DND-41 (cell line): ENCODE results near the gene DNAJB7.

Experiments used
- ATAC-seq: fragments of 200-7000 bp; cut with Tn5 transposase; 3 replicates; pipeline ENCODE4 v1.9.1; 2021; ENCODE audit warnings: low read depth; ENCODE audit not compliant: insufficient read depth
- DNase-seq: peaks from one replicate; pipeline ENCODE4 v3.0.0-alpha.2; 2020
- H2AFZ ChIP-seq: 2 replicates; pipeline ENCODE4 v1.6.0; 2012; ENCODE audit warnings: low read depth, low read length
- H3K27ac ChIP-seq: 2 replicates; pipeline ENCODE4 v1.5.1; 2012; ENCODE audit warnings: low read length, inconsistent platforms
- H3K27me3 ChIP-seq: fragments of 200-600 bp; sonication (generic); 2 replicates; pipeline ENCODE4 v1.6.0; 2012; ENCODE audit warnings: low read length, mild to moderate bottlenecking, inconsistent platforms; ENCODE audit not compliant: insufficient read depth, poor library complexity
- H3K36me3 ChIP-seq: 2 replicates; pipeline ENCODE4 v1.5.1; 2012; ENCODE audit warnings: low read length, inconsistent platforms; ENCODE audit not compliant: insufficient read depth
- H3K4me1 ChIP-seq: 2 replicates; pipeline ENCODE4 v1.5.1; 2012; ENCODE audit warnings: mild to moderate bottlenecking, low read length; ENCODE audit not compliant: insufficient read depth
- H3K4me2 ChIP-seq: 2 replicates; pipeline ENCODE4 v1.6.0; 2012; ENCODE audit warnings: mild to moderate bottlenecking, moderate library complexity, low read length, inconsistent platforms; ENCODE audit not compliant: insufficient read depth
- H3K4me3 ChIP-seq, 2 experiments: fragments of 200-600 bp in 1 of 2; shearing (Covaris generic) in 1 of 2; 2 replicates each; pipeline ENCODE4 v1.5.1; 2012 to 2016; ENCODE audit warnings: inconsistent platforms in 2 of 2, low read length in 2 of 2, mild to moderate bottlenecking in 2 of 2, low read depth in 1 of 2, moderate library complexity in 1 of 2
- H3K79me2 ChIP-seq: 2 replicates; pipeline ENCODE4 v1.6.0; 2012; ENCODE audit warnings: low read length, inconsistent platforms; ENCODE audit not compliant: insufficient read depth
- H3K9ac ChIP-seq: 2 replicates; pipeline ENCODE4 v1.6.0; 2012; ENCODE audit warnings: low read depth, mild to moderate bottlenecking, inconsistent platforms, low read length, moderate library complexity
- H3K9me3 ChIP-seq: 2 replicates; pipeline ENCODE4 v1.5.1; 2012; ENCODE audit warnings: low read length, moderate library complexity, mild to moderate bottlenecking, inconsistent platforms; ENCODE audit not compliant: insufficient read depth, severe bottlenecking
- H4K20me1 ChIP-seq: 2 replicates; pipeline ENCODE4 v1.6.0; 2012; ENCODE audit warnings: low read length; ENCODE audit not compliant: insufficient read depth
- EZH2 ChIP-seq: IDR thresholded peaks from 3 replicates; pipeline ENCODE4 v1.6.1; 2012; ENCODE audit warnings: borderline replicate concordance, low read depth, mild to moderate bottlenecking, moderate library complexity, low read length, inconsistent platforms; ENCODE audit not compliant: severe bottlenecking
- TF ChIP-seq, protein P1 (sequence below): IDR thresholded peaks from 2 replicates; pipeline ENCODE4 v1.5.1; 2012; ENCODE audit warnings: borderline replicate concordance, low read length, moderate library complexity, mild to moderate bottlenecking; ENCODE audit not compliant: poor library complexity, severe bottlenecking; ENCODE audit errors: extremely low read depth

The DNAJB7 gene

DNA sequence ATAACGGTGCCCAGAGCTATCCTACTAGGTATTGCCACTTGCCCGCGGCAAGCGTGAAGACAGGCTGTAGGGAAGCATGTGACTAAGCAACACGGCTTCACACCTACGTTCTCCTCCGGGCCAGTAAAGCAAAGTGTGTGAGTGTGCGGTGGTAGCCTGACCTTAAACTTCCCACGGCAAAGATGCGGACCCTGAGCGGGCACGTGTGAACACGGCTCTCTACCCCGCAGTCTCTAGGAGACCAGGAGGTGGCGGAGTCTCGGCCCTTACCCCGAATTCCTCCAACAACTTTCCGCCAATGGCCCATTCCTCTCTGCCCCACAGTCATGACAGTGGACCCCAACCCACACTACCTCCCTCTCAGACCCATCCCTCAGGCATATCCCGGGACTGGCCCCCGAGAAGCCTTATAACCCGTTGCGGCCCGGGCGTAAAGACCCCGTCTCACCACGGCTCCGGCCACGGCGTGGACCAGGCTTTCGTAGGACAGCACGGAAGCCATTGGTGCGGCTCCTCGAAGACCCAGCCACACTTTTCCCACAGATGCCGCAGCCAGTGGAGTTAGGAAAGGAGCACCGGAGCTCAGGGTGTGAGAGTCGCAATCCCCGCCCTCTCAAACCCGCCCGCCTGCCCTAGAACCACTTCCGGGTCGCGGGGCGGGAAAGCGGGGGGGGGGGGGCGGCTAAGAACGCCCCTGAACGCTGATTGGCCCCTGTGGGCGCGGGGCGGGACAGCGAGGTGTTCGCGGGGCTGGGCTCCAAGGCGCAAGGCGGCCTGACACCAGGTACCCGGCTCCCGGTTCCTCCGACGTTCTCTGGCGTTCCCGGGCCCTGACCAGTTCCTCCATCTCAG is 42.9 kb downstream of the DNAJB7 start, which contains the start of gene SLC25A17:
Gene SLC25A17 (minus strand): TSS at position 600 of the 852 bp plus-strand sequence. CDS start 98 bp downstream, at position 502.
- TF ChIP-seq, protein P1, sequence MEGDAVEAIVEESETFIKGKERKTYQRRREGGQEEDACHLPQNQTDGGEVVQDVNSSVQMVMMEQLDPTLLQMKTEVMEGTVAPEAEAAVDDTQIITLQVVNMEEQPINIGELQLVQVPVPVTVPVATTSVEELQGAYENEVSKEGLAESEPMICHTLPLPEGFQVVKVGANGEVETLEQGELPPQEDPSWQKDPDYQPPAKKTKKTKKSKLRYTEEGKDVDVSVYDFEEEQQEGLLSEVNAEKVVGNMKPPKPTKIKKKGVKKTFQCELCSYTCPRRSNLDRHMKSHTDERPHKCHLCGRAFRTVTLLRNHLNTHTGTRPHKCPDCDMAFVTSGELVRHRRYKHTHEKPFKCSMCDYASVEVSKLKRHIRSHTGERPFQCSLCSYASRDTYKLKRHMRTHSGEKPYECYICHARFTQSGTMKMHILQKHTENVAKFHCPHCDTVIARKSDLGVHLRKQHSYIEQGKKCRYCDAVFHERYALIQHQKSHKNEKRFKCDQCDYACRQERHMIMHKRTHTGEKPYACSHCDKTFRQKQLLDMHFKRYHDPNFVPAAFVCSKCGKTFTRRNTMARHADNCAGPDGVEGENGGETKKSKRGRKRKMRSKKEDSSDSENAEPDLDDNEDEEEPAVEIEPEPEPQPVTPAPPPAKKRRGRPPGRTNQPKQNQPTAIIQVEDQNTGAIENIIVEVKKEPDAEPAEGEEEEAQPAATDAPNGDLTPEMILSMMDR = peak; percentile 65
- TF ChIP-seq EZH2 = no peak

DNA sequence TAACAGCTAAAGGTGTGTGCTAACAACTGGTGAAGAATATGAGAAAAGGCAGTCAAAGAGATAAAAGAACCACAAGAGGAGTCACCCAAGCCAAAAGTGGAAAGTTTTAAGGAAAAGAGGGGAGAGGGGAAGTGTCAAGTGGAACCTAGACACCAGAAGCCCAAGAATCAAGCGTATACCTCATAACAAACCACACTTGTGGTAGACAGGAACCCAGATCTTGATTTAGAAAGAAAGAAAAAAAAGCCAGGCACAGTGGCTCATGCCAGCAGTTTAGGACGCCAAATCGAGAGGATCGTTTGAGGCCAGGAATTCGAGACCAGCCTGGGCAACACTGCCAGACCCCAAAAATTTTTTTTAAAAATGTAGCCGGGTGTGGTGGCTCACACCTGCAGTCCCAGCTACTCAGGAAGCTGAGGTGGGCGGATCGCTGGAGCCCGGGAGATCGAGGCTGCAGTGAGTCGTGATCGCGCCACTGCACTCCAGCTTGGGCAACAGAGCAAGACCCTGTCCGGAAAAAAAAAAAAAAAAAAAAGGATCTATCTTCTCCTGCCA is 43.6 kb downstream of the DNAJB7 start:
- DNase-seq (peak; percentile 55), ATAC-seq (peak; percentile 13; the same call in 2 of the 3 replicates)
- Histone ChIP-seq H2AFZ (peak overlapping the region; percentile 98), H3K79me2 (peaks cover 53% of the 10 kb centered on the region), H3K27me3 (no peaks in the 10 kb centered on the region), H3K4me3 (peak overlapping the region; percentile 97), H3K9me3 (no peaks in the 10 kb centered on the region), H4K20me1 (peaks cover 12% of the 10 kb centered on the region; the same call in 1 of the 2 replicates), H3K9ac (peak overlapping the region; percentile 87), H3K4me2 (peak overlapping the region; percentile 95), H3K36me3 (peaks cover 15% of the 10 kb centered on the region), H3K4me1 (peaks cover 38% of the 10 kb centered on the region), H3K27ac (peak overlapping the region; percentile 89)
- TF ChIP-seq EZH2 = no peak
- TF ChIP-seq, protein P1 = no peak

More for the DNA sequence above, 42.9 kb downstream of the DNAJB7 start, which contains the start of gene SLC25A17:
- Histone ChIP-seq H2AFZ (peak within 1 kb of the TSS; percentile 98), H3K79me2 (peaks cover 46% of the 10 kb centered on the region), H4K20me1 (peaks cover 11% of the 10 kb centered on the region; the same call in 1 of the 2 replicates), H3K36me3 (peaks cover 22% of the 10 kb centered on the region), H3K4me3 (peak within 1 kb of the TSS; percentile 97), H3K9ac (peak within 1 kb of the TSS; percentile 87), H3K4me1 (peaks cover 38% of the 10 kb centered on the region), H3K9me3 (no peaks in the 10 kb centered on the region), H3K27ac (peak within 1 kb of the TSS; percentile 89), H3K4me2 (peak within 1 kb of the TSS; percentile 95), H3K27me3 (no peaks in the 10 kb centered on the region)
- DNase-seq (peak; percentile 89), ATAC-seq (peak; percentile 94)

DNA sequence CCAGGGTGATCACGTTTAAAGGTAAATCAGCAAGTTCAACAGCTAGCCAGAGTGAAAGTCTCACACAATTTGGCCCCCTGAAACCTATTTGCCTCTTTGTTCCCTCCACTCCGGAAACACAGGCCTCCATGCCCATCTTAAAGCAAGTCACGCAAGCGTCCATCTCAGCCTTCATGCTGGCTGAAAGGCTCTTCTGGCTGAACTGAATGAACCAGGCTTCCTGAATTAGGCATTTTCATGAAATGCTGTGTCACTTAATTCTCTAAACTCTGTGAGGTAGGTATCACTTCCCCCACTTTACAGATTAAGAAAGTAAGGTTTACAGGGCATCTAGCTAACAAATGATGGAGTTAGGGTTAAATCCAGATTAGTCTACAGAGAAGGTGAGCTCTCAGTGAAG is 44.2 kb downstream of the DNAJB7 start:
- DNase-seq (no peak), ATAC-seq (no peak)
- Histone ChIP-seq H3K9me3 (no peaks in the 10 kb centered on the region), H3K4me3 (peak overlapping the region; percentile 97; a peak in 3 of 4 replicates), H3K4me1 (peaks cover 38% of the 10 kb centered on the region), H3K4me2 (peak overlapping the region; percentile 95), H3K36me3 (peaks cover 9% of the 10 kb centered on the region), H3K79me2 (peaks cover 59% of the 10 kb centered on the region), H2AFZ (no peak overlapping the region), H3K27ac (peak overlapping the region; percentile 89), H3K9ac (peak overlapping the region; percentile 87), H3K27me3 (no peaks in the 10 kb centered on the region), H4K20me1 (peaks cover 12% of the 10 kb centered on the region; the same call in 1 of the 2 replicates)
- TF ChIP-seq EZH2 = no peak
- TF ChIP-seq, protein P1 = no peak
